Body of pancreas (tissue), 4 donors: ENCODE results near the gene FLAD1. TPM values are rescaled to one million over a fixed set of nuclear protein-coding genes. Genes with fewer than 3 reads are reported as not detected.

Source experiments
- ATAC-seq: fragments of 150-250 bp; one replicate; pipeline ENCODE4 v1.9.1; 2016
- DNase-seq, 4 donors: peaks; one replicate each; pipeline ENCODE4 v3.0.0-alpha.2; 2019
- H3K27ac ChIP-seq, 4 donors: fragments of 200-600 bp; sonication (generic); 1 replicate in 3 of 4; 2 replicates in 1 of 4; pipeline versions ENCODE4 v1.5.1 to v1.6.1; 2016 to 2019; ENCODE audit warnings: mild to moderate bottlenecking in 1 of 4, mixed read lengths in 1 of 4, moderate library complexity in 1 of 4
- H3K27me3 ChIP-seq, 2 donors: fragments of 200-600 bp; sonication (generic); one replicate each; pipeline ENCODE4 v1.6.0; 2016; ENCODE audit warnings: mild to moderate bottlenecking in 1 of 2
- H3K36me3 ChIP-seq, 2 donors: fragments of 200-600 bp; sonication (generic); replicated peaks in 1 of 2; 2 replicates each; pipeline ENCODE4 v1.5.1; 2016; ENCODE audit warnings: low read depth in 2 of 2; ENCODE audit not compliant: insufficient read depth in 1 of 2
- H3K4me1 ChIP-seq: fragments of 200-600 bp; sonication (generic); one replicate; pipeline ENCODE4 v1.6.0; 2016
- H3K4me3 ChIP-seq, 2 donors: fragments of 200-600 bp; sonication (generic); 1 replicate in 1 of 2; 2 replicates in 1 of 2; pipeline ENCODE4 v1.5.1; 2016 to 2019
- H3K9me3 ChIP-seq, 3 donors: fragments of 200-600 bp; sonication (generic); 1 replicate in 2 of 3; 2 replicates in 1 of 3; pipeline ENCODE4 v1.5.1; 2016
- CTCF ChIP-seq, 7 experiments: fragments of 450-650 bp in 4 of 7; fragments of 200-600 bp in 3 of 7; sonication (generic) in 3 of 7; IDR thresholded peaks; one replicate each; pipeline ENCODE4 v1.5.1; 2016 to 2019; ENCODE audit warnings: antibody characterized with exemption in 7 of 7
- POLR2A ChIP-seq, 3 donors: fragments of 450-650 bp; IDR thresholded peaks; one replicate each; pipeline ENCODE4 v1.6.1; 2016; ENCODE audit warnings: antibody characterized with exemption in 3 of 3, mild to moderate bottlenecking in 2 of 3
- WGBS, 2 donors: methylation state at CpG; one replicate each; pipeline ENCODE4 v1.1.5; 2017; 5-methylcytosine and 5-hydroxymethylcytosine counted together
- intact Hi-C: fragments of 100-400 bp; cut with DNase I; formaldehyde crosslinking; loops from one replicate; pipeline ENCODE4 v1.15.1; 2023
- total RNA-seq, 2 donors: library from RNA; depleted of rRNA; stranded (reverse); fragments of >200 nt; gene quantifications; one replicate each; pipeline ENCODE4 v1.1.0, GENCODE V29; 2016

Gene FLAD1
- total RNA-seq, 2 donors from 2014 or later: 10.1 to 51.4 TPM

GRCh38 chr1:154962156-154962749 is 20.9 kb upstream of the FLAD1 start:
- H3K4me1 ChIP-seq: peaks cover 25% of the 10 kb centered on the region
- intact Hi-C loops: loop anchor here (5.0 kb wide), 1 partner anchor 50 kb away; no protein-coding TSS in a partner anchor
- H3K27me3 ChIP-seq: no peaks in the 10 kb centered on the region
- ATAC-seq: peak; percentile 13
- TF ChIP-seq POLR2A (IDR thresholded peaks at IDR 0.05) (no peak), CTCF (IDR thresholded peaks at IDR 0.05) (no peak)
- WGBS, 2 donors: 2 to 5% methylated on average over 22 to 25 of the region's 25 CpGs
- no peaks in the 10 kb centered on the region for H3K9me3 ChIP-seq
- peaks cover 2 to 25% of the 10 kb centered on the region in 2 donors for H3K36me3 ChIP-seq
- H3K27ac ChIP-seq: peak overlapping the region; percentile 91 to 99 (median 98)
- peak in 2 of 4 donors; percentile 41 to 48 for DNase-seq
- peak overlapping the region; percentile 95 to 97 for H3K4me3 ChIP-seq

- no peak for DNase-seq
- 69 to 74% methylated on average over 6 of the region's 6 CpGs for WGBS, 2 donors
Measured at GRCh38 chr1:154962795-154963330, 20.3 kb upstream of the FLAD1 start.

GRCh38 chr1:154963643-154964042 is 19.5 kb upstream of the FLAD1 start:
- peaks cover 7 to 33% of the 10 kb centered on the region in 2 donors for H3K36me3 ChIP-seq
- no peaks in the 10 kb centered on the region for H3K9me3 ChIP-seq
- 68 to 71% methylated on average over 8 of the region's 8 CpGs for WGBS, 2 donors
- intact Hi-C loops: loop anchor here (5.0 kb wide), 1 partner anchor 49 kb away; no protein-coding TSS in a partner anchor
- H3K27me3 ChIP-seq: no peaks in the 10 kb centered on the region
- H3K4me3 ChIP-seq: no peak overlapping the region
- H3K4me1 ChIP-seq: peaks cover 24% of the 10 kb centered on the region
- DNase-seq (no peak), ATAC-seq (no peak)
- TF ChIP-seq CTCF (IDR thresholded peaks at IDR 0.05) (no peak), POLR2A (IDR thresholded peaks at IDR 0.05) (no peak)
- no peak overlapping the region for H3K27ac ChIP-seq

More at GRCh38 chr1:154962795-154963330, 20.3 kb upstream of the FLAD1 start:
- Histone ChIP-seq H3K9me3 (no peaks in the 10 kb centered on the region), H3K27ac (peak overlapping the region in 3 of 4 donors; percentile 96 to 99 (median 99)), H3K4me3 (no peak overlapping the region), H3K27me3 (no peaks in the 10 kb centered on the region), H3K4me1 (peaks cover 24% of the 10 kb centered on the region), H3K36me3 (peaks cover 7 to 30% of the 10 kb centered on the region in 2 donors)
- no peak for TF ChIP-seq POLR2A (IDR thresholded peaks at IDR 0.05)
- TF ChIP-seq CTCF (IDR thresholded peaks at IDR 0.05): no peak
- no peak for ATAC-seq
- intact Hi-C loops: loop anchor here (5.0 kb wide), 1 partner anchor 49 kb away; no protein-coding TSS in a partner anchor

GRCh38 chr1:154964359-154964758 is 18.8 kb upstream of the FLAD1 start:
- H3K36me3 ChIP-seq: peaks cover 7 to 30% of the 10 kb centered on the region in 2 donors
- ATAC-seq: no peak
- TF ChIP-seq CTCF (IDR thresholded peaks at IDR 0.05) (no peak), POLR2A (IDR thresholded peaks at IDR 0.05) (no peak)
- H3K9me3 ChIP-seq: no peaks in the 10 kb centered on the region
- H3K27ac ChIP-seq: no peak overlapping the region
- intact Hi-C loops: loop anchor here (5.0 kb wide), 1 partner anchor 48 kb away; no protein-coding TSS in a partner anchor
- no peaks in the 10 kb centered on the region for H3K27me3 ChIP-seq
- H3K4me1 ChIP-seq: peaks cover 27% of the 10 kb centered on the region
- WGBS, 2 donors: 65 to 68% methylated on average over 4 to 6 of the region's 6 CpGs
- DNase-seq: no peak
- no peak overlapping the region for H3K4me3 ChIP-seq
